ENCODE data around the gene HDAC9.
"Not testable (repeated sequence)": the region's sequence is repeated elsewhere in the genome, so short reads cannot be mapped to it uniquely, and the experiment has no call there.

The HDAC9 gene

GRCh38 chr7:18975689-18976280 is 480.2 kb downstream of the HDAC9 start:
- Histone ChIP-seq H3K4me1 (peaks cover 13% of the 10 kb centered on the region), H3K4me3 (ENCODE audit: low read depth, low read length) (no peak overlapping the region), H3K36me3 (no peaks in the 10 kb centered on the region; the same call in 1 of the 2 replicates), H3K9me3 (no peaks in the 10 kb centered on the region; the same call in 1 of the 2 replicates), H3K27me3 (no peaks in the 10 kb centered on the region)
- no peak for DNase-seq
- TF ChIP-seq CTCF (IDR thresholded peaks at IDR 0.05; ENCODE audit: low read depth, low read length): no peak

DNA sequence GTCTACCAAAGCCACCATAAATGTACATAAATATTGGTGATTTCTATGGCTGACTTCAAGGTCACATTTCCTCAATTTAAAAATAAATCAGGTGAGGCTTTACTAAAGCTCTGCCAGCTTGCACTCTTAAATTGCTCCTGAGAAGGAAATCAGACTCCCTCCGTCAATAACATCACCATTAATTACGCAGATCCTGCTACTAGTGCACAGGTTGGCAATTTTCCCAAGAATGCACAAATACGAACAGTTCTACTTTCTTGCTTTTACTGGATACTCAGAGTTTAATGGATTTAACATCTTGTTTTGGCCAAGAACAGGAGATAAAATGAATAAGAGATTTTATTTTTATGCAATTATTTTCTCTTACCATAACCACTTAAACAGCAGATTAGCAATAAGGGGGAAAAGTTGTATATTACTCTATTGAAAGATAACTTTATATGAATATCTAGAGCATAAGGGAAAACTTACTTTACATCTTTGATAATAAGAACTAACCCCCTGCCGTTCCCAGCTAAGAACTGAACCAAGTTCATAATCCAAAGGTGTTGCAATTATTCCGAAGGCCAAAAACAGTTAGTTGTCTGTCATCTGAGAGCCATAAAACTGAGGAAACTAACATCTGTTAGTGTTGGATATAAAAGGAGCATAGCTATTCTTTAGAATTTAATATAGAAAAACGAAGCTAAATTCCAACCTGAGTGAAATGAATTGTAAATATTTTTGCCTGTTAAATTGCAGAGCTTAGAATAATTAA is 481.3 kb downstream of the HDAC9 start:
- peaks cover 13% of the 10 kb centered on the region for H3K4me1 ChIP-seq
- no peak for DNase-seq

DNA sequence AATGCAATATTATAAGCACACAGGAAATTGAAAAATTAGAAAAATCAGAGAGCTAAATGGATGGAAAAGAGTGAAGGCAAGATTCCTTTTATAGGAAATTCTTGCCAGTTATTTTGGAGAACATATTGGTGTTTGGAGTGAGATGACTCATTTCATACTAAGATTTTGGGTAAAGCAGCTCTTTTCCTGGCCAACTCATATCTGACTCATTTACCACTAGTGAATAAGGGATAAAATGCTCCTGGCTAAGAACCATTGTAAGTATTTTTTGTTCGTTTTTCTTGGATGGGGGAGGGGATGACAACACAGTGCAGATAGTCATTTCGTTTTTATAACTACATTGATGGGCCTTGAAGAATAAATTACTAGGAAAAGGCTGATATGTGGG is 482.6 kb downstream of the HDAC9 start:
- Histone ChIP-seq H3K4me1 (peaks cover 13% of the 10 kb centered on the region), H3K27me3 (no peaks in the 10 kb centered on the region), H3K9me3 (no peaks in the 10 kb centered on the region; the same call in 1 of the 2 replicates), H3K36me3 (no peaks in the 10 kb centered on the region; the same call in 1 of the 2 replicates), H3K4me3 (ENCODE audit: low read depth, low read length) (no peak overlapping the region)
- no peak for TF ChIP-seq CTCF (IDR thresholded peaks at IDR 0.05; ENCODE audit: low read depth, low read length)
- DNase-seq: no peak

More for the DNA sequence above, 481.3 kb downstream of the HDAC9 start:
- H3K36me3 ChIP-seq: no peaks in the 10 kb centered on the region; the same call in 1 of the 2 replicates
- H3K4me3 ChIP-seq (ENCODE audit: low read depth, low read length): no peak overlapping the region
- H3K27me3 ChIP-seq: no peaks in the 10 kb centered on the region
- no peak for TF ChIP-seq CTCF (IDR thresholded peaks at IDR 0.05; ENCODE audit: low read depth, low read length)
- H3K9me3 ChIP-seq: no peaks in the 10 kb centered on the region; the same call in 1 of the 2 replicates

DNA sequence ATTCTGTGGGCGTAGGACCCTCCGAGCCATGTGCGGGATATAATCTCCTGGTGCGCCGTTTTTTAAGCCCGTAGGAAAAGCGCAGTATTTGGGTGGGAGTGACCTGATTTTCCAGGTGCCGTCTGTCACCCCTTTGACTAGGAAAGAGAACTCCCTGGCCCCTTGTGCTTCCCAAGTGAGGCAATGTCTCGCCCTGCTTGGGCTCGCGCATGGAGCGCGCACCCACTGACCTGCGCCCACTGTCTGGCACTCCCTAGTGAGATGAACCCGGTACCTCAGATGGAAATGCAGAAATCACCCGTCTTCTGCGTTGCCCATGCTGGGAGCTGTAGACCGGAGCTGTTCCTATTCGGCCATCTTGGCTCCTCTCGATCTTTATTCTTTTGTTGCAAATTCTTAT is 495.2 kb downstream of the HDAC9 start:
- not testable (repeated sequence) for DNase-seq; H3K4me1 ChIP-seq; H3K27me3 ChIP-seq; H3K36me3 ChIP-seq; H3K9me3 ChIP-seq; H3K4me3 ChIP-seq (ENCODE audit: low read depth, low read length)

DNA sequence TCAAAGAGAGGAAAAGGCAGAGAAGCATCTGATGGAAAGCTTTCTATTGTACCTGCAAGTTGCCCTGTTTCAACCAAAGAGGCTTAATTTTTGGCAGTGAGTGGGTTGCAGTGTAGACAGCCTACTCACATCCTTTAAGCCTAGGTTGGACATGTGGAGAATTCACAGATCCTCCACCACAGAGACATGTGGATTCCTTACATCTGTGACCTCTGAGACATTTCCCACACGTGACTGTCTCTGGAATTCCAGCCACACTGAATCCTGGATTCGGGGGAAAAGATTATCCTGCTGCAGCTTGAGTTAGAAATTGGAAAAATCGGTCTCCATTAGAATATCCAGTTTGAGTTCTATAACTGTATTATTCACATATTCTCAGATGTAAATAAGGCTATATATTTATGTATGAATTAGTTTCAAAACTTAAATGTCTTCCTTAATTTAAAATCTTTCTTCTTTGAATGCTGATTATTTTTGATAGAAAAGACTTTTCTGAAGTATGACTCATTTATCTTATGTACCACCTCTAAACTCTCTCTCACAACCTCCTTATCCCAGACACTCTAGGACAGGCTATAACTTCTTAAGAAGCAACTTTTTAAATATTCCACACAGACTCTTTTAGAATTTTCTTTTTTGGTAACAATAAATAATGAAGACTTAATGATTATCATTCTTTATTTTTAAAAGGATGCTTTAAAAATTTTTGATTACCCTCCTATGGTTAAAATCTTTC is 498.6 kb downstream of the HDAC9 start:
- H3K9me3 ChIP-seq: no peaks in the 10 kb centered on the region; the same call in none of the 2 replicates
- DNase-seq: no peak

More for the DNA sequence above, 498.6 kb downstream of the HDAC9 start:
- Histone ChIP-seq H3K27me3 (no peaks in the 10 kb centered on the region), H3K4me1 (peaks cover 21% of the 10 kb centered on the region), H3K4me3 (ENCODE audit: low read depth, low read length) (no peak overlapping the region), H3K36me3 (peaks cover 3% of the 10 kb centered on the region; the same call in 1 of the 2 replicates)
- no peak for TF ChIP-seq CTCF (IDR thresholded peaks at IDR 0.05; ENCODE audit: low read depth, low read length)

Data from BE2C (cell line).